GM12878 (cell line): ENCODE results near the gene IL1R2.

ENCODE experiments used
- BMI1 ChIP-seq: fragments of 450-650 bp; IDR thresholded peaks from 2 replicates; pipeline ENCODE4 v1.6.1; 2016; ENCODE audit warnings: mild to moderate bottlenecking, moderate library complexity, borderline replicate concordance
- CTCF ChIP-seq, 3 experiments: IDR thresholded peaks in 2 of 3; conservative IDR thresholded peaks in 1 of 3; 2 replicates each; pipeline ENCODE4 v1.5.1; 2011; ENCODE audit warnings: low read depth in 3 of 3, low read length in 3 of 3, mild to moderate bottlenecking in 3 of 3, control low read depth in 2 of 3, moderate library complexity in 2 of 3, inconsistent platforms in 1 of 3, mixed read lengths in 1 of 3; ENCODE audit not compliant: control insufficient read depth in 2 of 3, insufficient read depth in 1 of 3; ENCODE audit errors: extremely low read depth in 1 of 3
- GATAD2B ChIP-seq: fragments of 450-650 bp; conservative IDR thresholded peaks from 2 replicates; pipeline ENCODE4 v1.6.1; 2017; ENCODE audit warnings: low read depth, mild to moderate bottlenecking, moderate library complexity
- MYC ChIP-seq: IDR thresholded peaks from 2 replicates; pipeline ENCODE4 v1.6.1; 2011; ENCODE audit warnings: mild to moderate bottlenecking, low read length, moderate library complexity, inconsistent platforms; ENCODE audit not compliant: insufficient read depth, insufficient replicate concordance, insufficient read length, severe bottlenecking
- POLR2A ChIP-seq: IDR thresholded peaks from 2 replicates; pipeline ENCODE4 v1.6.1; 2011; ENCODE audit warnings: low read depth, mild to moderate bottlenecking, low read length
- TAF1 ChIP-seq: IDR thresholded peaks from 2 replicates; pipeline ENCODE4 v1.6.1; 2011; ENCODE audit warnings: mild to moderate bottlenecking, low read depth, low read length, borderline replicate concordance

GRCh38 chr2:101983486-101983885 lies 8.3 kb upstream of the IL1R2 start:
- TF ChIP-seq BMI1 (no peak), CTCF (IDR thresholded peaks at IDR 0.05 in 2 of 3, conservative IDR thresholded peaks at IDR 0.05 in 1 of 3; ENCODE audit: control insufficient read depth in 2 of 3, extremely low read depth in 1 of 3, insufficient read depth in 1 of 3, low read depth in 3 of 3, low read length in 3 of 3) (no peak), TAF1 (no peak), GATAD2B (no peak), MYC (no peak), POLR2A (no peak)
